Measurements from ENCODE around the gene UBXN4.
"Not testable (repeated sequence)": the region's sequence is repeated elsewhere in the genome, so short reads cannot be mapped to it uniquely, and the experiment has no call there.

The UBXN4 gene

GRCh38 chr2:135741395-135742324 lies at the start of gene UBXN4:
TSS of gene UBXN4 (plus strand) at chr2:135741855. CDS start at chr2:135741930, 75 bp downstream.
- DNase-seq, result peak; percentile 97

GRCh38 chr2:135694711-135695110 lies 46.9 kb upstream of the UBXN4 start:
- no peak for DNase-seq

GRCh38 chr2:135698838-135699237 lies 42.8 kb upstream of the UBXN4 start:
- no peak for DNase-seq

- DNase-seq, result no peak
Measured at GRCh38 chr2:135701442-135701841, 40.2 kb upstream of the UBXN4 start.

GRCh38 chr2:135703300-135703699 lies 38.4 kb upstream of the UBXN4 start:
- no peak for DNase-seq

- DNase-seq, result not testable (repeated sequence)
Measured at GRCh38 chr2:135704075-135704474, 37.6 kb upstream of the UBXN4 start.

- no peak for DNase-seq
Measured at GRCh38 chr2:135708159-135708558, 33.5 kb upstream of the UBXN4 start.

GRCh38 chr2:135709992-135710391 lies 31.7 kb upstream of the UBXN4 start:
- peak; percentile 75 for DNase-seq

GRCh38 chr2:135715086-135715485 lies 26.6 kb upstream of the UBXN4 start:
- DNase-seq, result not testable (repeated sequence)

- DNase-seq, result no peak
Measured at GRCh38 chr2:135728064-135728743, 13.5 kb upstream of the UBXN4 start.

- no peak for DNase-seq
Measured at GRCh38 chr2:135732561-135732960, 9.1 kb upstream of the UBXN4 start.

GRCh38 chr2:135733045-135733444 lies 8.6 kb upstream of the UBXN4 start:
- no peak for DNase-seq

GRCh38 chr2:135736546-135736945 lies 5.1 kb upstream of the UBXN4 start:
- DNase-seq, result no peak

- no peak for DNase-seq
Measured at GRCh38 chr2:135740206-135740605, 1.4 kb upstream of the UBXN4 start.

- no peak for DNase-seq
Measured at GRCh38 chr2:135741043-135741394, 636 bp upstream of the UBXN4 start.

- peak; percentile 48 for DNase-seq
Measured at GRCh38 chr2:135742325-135742757, 686 bp downstream of the UBXN4 start.

GRCh38 chr2:135743860-135744259 lies 2.2 kb downstream of the UBXN4 start:
- no peak for DNase-seq

- DNase-seq, result peak; percentile 43
Measured at GRCh38 chr2:135744760-135745314, 3.2 kb downstream of the UBXN4 start.

- no peak for DNase-seq
Measured at GRCh38 chr2:135745545-135745944, 3.9 kb downstream of the UBXN4 start.

GRCh38 chr2:135755573-135755972 lies 13.9 kb downstream of the UBXN4 start:
- DNase-seq, result no peak

GRCh38 chr2:135756692-135757091 lies 15.0 kb downstream of the UBXN4 start:
- DNase-seq, result no peak

- DNase-seq, result no peak
Measured at GRCh38 chr2:135762022-135762421, 20.4 kb downstream of the UBXN4 start.

- no peak for DNase-seq
Measured at GRCh38 chr2:135762530-135762929, 20.9 kb downstream of the UBXN4 start.

- DNase-seq, result no peak
Measured at GRCh38 chr2:135768863-135769262, 27.2 kb downstream of the UBXN4 start.
